RCC 7860 (cell line): ENCODE data around the gene CS.

ENCODE experiments used
- DNase-seq: peaks from one replicate; pipeline ENCODE4 v3.0.0-alpha.2; 2015; ENCODE audit warnings: low spot score
- FAIRE-seq: peaks from 2 replicates; lab custom pipeline; 2012; peaks lifted over from hg19 to GRCh38; lab: Jason Lieb, UNC

CS gene

GRCh38 chr12:56221757-56222530, 78.2 kb downstream of the CS start, which contains the start of gene RNF41:
TSS of gene RNF41 (minus strand) at chr12:56221922. CDS start at chr12:56214047, 7,875 bp downstream.
- FAIRE-seq (peak; percentile 84), DNase-seq (peak; percentile 93)
